HEK293 (cell line): ENCODE measurements around the gene EPHA2.

Experiments
- GLI4 ChIP-seq: fragments of 450-650 bp; formaldehyde crosslinking; IDR thresholded peaks from 2 replicates; pipeline ENCODE4 v1.5.1; 2016; ENCODE audit warnings: missing biosample characterization, missing genetic modification characterization
- HOXC10 ChIP-seq: sonication (generic); formaldehyde crosslinking; IDR thresholded peaks from 2 replicates; pipeline ENCODE4 v1.8.1; 2023; ENCODE audit warnings: mild to moderate bottlenecking, missing genetic modification reagents
- KLF17 ChIP-seq: fragments of 450-650 bp; formaldehyde crosslinking; IDR thresholded peaks from 2 replicates; pipeline ENCODE4 v1.5.1; 2016; ENCODE audit warnings: missing biosample characterization, missing genetic modification characterization
- KLF8 ChIP-seq: fragments of 450-650 bp; formaldehyde crosslinking; IDR thresholded peaks from 2 replicates; pipeline ENCODE4 v1.5.1; 2016; ENCODE audit warnings: missing biosample characterization, missing genetic modification characterization
- MYNN ChIP-seq: fragments of 450-650 bp; formaldehyde crosslinking; IDR thresholded peaks from 2 replicates; pipeline ENCODE4 v1.5.1; 2016; ENCODE audit warnings: missing biosample characterization, missing genetic modification characterization, borderline replicate concordance
- PATZ1 ChIP-seq: fragments of 450-650 bp; formaldehyde crosslinking; IDR thresholded peaks from 2 replicates; pipeline ENCODE4 v1.5.1; 2016; ENCODE audit warnings: missing biosample characterization, missing genetic modification characterization
- REST ChIP-seq: fragments of 450-650 bp; formaldehyde crosslinking; IDR thresholded peaks from 2 replicates; pipeline ENCODE4 v1.5.1; 2016; ENCODE audit warnings: missing biosample characterization, missing genetic modification characterization
- SCRT1 ChIP-seq: fragments of 450-650 bp; formaldehyde crosslinking; IDR thresholded peaks from 2 replicates; pipeline ENCODE4 v1.5.1; 2016; ENCODE audit warnings: missing biosample characterization, missing genetic modification characterization, borderline replicate concordance
- SETDB1 ChIP-seq: IDR thresholded peaks from one replicate; pipeline ENCODE4 v1.6.1; 2017; ENCODE audit warnings: mild to moderate bottlenecking, low read length, moderate library complexity, mixed read lengths; ENCODE audit not compliant: insufficient read length
- SP3 ChIP-seq: fragments of 450-650 bp; formaldehyde crosslinking; IDR thresholded peaks from 2 replicates; pipeline ENCODE4 v1.5.1; 2016; ENCODE audit warnings: missing biosample characterization, missing genetic modification characterization
- TCF7L2 ChIP-seq: IDR thresholded peaks from 2 replicates; pipeline ENCODE4 v1.6.1; 2011; ENCODE audit warnings: low read depth, mild to moderate bottlenecking, inconsistent platforms, low read length, moderate library complexity, borderline replicate concordance
- ZBTB20 ChIP-seq: fragments of 450-650 bp; formaldehyde crosslinking; IDR thresholded peaks from 2 replicates; pipeline ENCODE4 v1.5.1; 2016; ENCODE audit warnings: missing biosample characterization, missing genetic modification characterization
- ZBTB21 ChIP-seq: fragments of 450-650 bp; formaldehyde crosslinking; IDR thresholded peaks from 2 replicates; pipeline ENCODE4 v1.5.1; 2017; ENCODE audit warnings: missing biosample characterization, missing genetic modification characterization
- ZBTB48 ChIP-seq: fragments of 450-650 bp; formaldehyde crosslinking; IDR thresholded peaks from 2 replicates; pipeline ENCODE4 v1.5.1; 2016; ENCODE audit warnings: missing biosample characterization, missing genetic modification characterization
- ZIC2 ChIP-seq: fragments of 450-650 bp; formaldehyde crosslinking; IDR thresholded peaks from 2 replicates; pipeline ENCODE4 v1.5.1; 2016; ENCODE audit warnings: missing biosample characterization, missing genetic modification characterization
- ZNF112 ChIP-seq: fragments of 450-650 bp; formaldehyde crosslinking; IDR thresholded peaks from 2 replicates; pipeline ENCODE4 v1.5.0; 2017; ENCODE audit warnings: missing biosample characterization, missing genetic modification characterization
- ZNF132 ChIP-seq: fragments of 450-650 bp; formaldehyde crosslinking; IDR thresholded peaks from 2 replicates; pipeline ENCODE4 v1.5.1; 2017; ENCODE audit warnings: missing biosample characterization, missing genetic modification characterization, borderline replicate concordance
- ZNF169 ChIP-seq: fragments of 450-650 bp; formaldehyde crosslinking; IDR thresholded peaks from 2 replicates; pipeline ENCODE4 v1.5.1; 2016; ENCODE audit warnings: missing biosample characterization, missing genetic modification characterization
- ZNF174 ChIP-seq: fragments of 450-650 bp; formaldehyde crosslinking; IDR thresholded peaks from 2 replicates; pipeline ENCODE4 v1.5.0; 2017; ENCODE audit warnings: missing biosample characterization, mild to moderate bottlenecking, missing genetic modification characterization
- ZNF211 ChIP-seq: fragments of 450-650 bp; formaldehyde crosslinking; IDR thresholded peaks from 2 replicates; pipeline ENCODE4 v1.5.1; 2016; ENCODE audit warnings: low read depth, missing biosample characterization, missing genetic modification characterization
- ZNF24 ChIP-seq: fragments of 450-650 bp; formaldehyde crosslinking; IDR thresholded peaks from 2 replicates; pipeline ENCODE4 v1.5.1; 2016; ENCODE audit warnings: missing biosample characterization, missing genetic modification characterization
- ZNF26 ChIP-seq: fragments of 450-650 bp; formaldehyde crosslinking; IDR thresholded peaks from 2 replicates; pipeline ENCODE4 v1.5.1; 2016; ENCODE audit warnings: missing biosample characterization, missing genetic modification characterization
- ZNF354C ChIP-seq: fragments of 450-650 bp; formaldehyde crosslinking; IDR thresholded peaks from 2 replicates; pipeline ENCODE4 v1.5.1; 2016; ENCODE audit warnings: missing biosample characterization, missing genetic modification characterization, low read depth, borderline replicate concordance
- ZNF391 ChIP-seq: fragments of 450-650 bp; formaldehyde crosslinking; IDR thresholded peaks from 2 replicates; pipeline ENCODE4 v1.5.1; 2016; ENCODE audit warnings: low read depth, missing biosample characterization, missing genetic modification characterization, borderline replicate concordance
- ZNF473 ChIP-seq: fragments of 450-650 bp; formaldehyde crosslinking; IDR thresholded peaks from 2 replicates; pipeline ENCODE4 v1.5.1; 2017; ENCODE audit warnings: missing biosample characterization, missing genetic modification characterization
- ZNF501 ChIP-seq: fragments of 450-650 bp; formaldehyde crosslinking; IDR thresholded peaks from 2 replicates; pipeline ENCODE4 v1.5.1; 2016; ENCODE audit warnings: missing biosample characterization, missing genetic modification characterization
- ZNF560 ChIP-seq: fragments of 450-650 bp; formaldehyde crosslinking; IDR thresholded peaks from 2 replicates; pipeline ENCODE4 v1.5.1; 2017; ENCODE audit warnings: missing biosample characterization, missing genetic modification characterization, borderline replicate concordance
- ZNF585B ChIP-seq: fragments of 450-650 bp; formaldehyde crosslinking; IDR thresholded peaks from 2 replicates; pipeline ENCODE4 v1.5.1; 2016; ENCODE audit warnings: missing biosample characterization, missing genetic modification characterization
- ZNF654 ChIP-seq: fragments of 450-650 bp; formaldehyde crosslinking; IDR thresholded peaks from 2 replicates; pipeline ENCODE4 v1.5.1; 2016; ENCODE audit warnings: low read depth, missing biosample characterization, missing genetic modification characterization
- ZNF664 ChIP-seq: fragments of 450-650 bp; formaldehyde crosslinking; IDR thresholded peaks from 2 replicates; pipeline ENCODE4 v1.5.1; 2016; ENCODE audit warnings: missing biosample characterization, missing genetic modification characterization
- ZNF747 ChIP-seq: fragments of 450-650 bp; formaldehyde crosslinking; IDR thresholded peaks from 2 replicates; pipeline ENCODE4 v1.5.1; 2016; ENCODE audit warnings: missing biosample characterization, missing genetic modification characterization
- ZNF791 ChIP-seq: fragments of 450-650 bp; formaldehyde crosslinking; IDR thresholded peaks from 2 replicates; pipeline ENCODE4 v1.5.1; 2016; ENCODE audit warnings: missing biosample characterization, missing genetic modification characterization

Gene EPHA2

GRCh38 chr1:16144325-16145029 is 11.4 kb downstream of the EPHA2 start (continued):
- no peak for TF ChIP-seq ZNF26
- no peak for TF ChIP-seq MYNN
- TF ChIP-seq ZNF560: no peak
- TF ChIP-seq ZIC2 (tag by site-specific recombination): peak; percentile 88
- no peak for TF ChIP-seq SETDB1
- no peak for TF ChIP-seq REST (tag by site-specific recombination)
- 0 out of 2 replicates have a peak, but pooled peaks have one; percentile 10 for TF ChIP-seq KLF17 (tag by site-specific recombination)
- no peak for TF ChIP-seq ZNF174 (tag by site-specific recombination)
- TF ChIP-seq KLF8 (tag by site-specific recombination): 0 out of 2 replicates have a peak, but pooled peaks have one; percentile 25
- TF ChIP-seq ZNF791 (tag by site-specific recombination): no peak
- TF ChIP-seq ZNF654 (tag by site-specific recombination): no peak
- TF ChIP-seq ZNF391 (tag by site-specific recombination): no peak
- TF ChIP-seq ZNF473: no peak
- TF ChIP-seq ZBTB48 (tag by site-specific recombination): no peak
- 0 out of 2 replicates have a peak, but pooled peaks have one; percentile 51 for TF ChIP-seq ZNF24 (tag by site-specific recombination)
- no peak for TF ChIP-seq HOXC10 (CRISPR knock-in tag)
- no peak for TF ChIP-seq ZNF169 (tag by site-specific recombination)
- no peak for TF ChIP-seq ZNF664 (tag by site-specific recombination)
- no peak for TF ChIP-seq TCF7L2
- 0 out of 2 replicates have a peak, but pooled peaks have one; percentile 31 for TF ChIP-seq GLI4 (tag by site-specific recombination)
- no peak for TF ChIP-seq ZNF354C (tag by site-specific recombination)
- TF ChIP-seq ZBTB20 (tag by site-specific recombination): no peak
- 0 out of 2 replicates have a peak, but pooled peaks have one; percentile 16 for TF ChIP-seq SCRT1 (tag by site-specific recombination)
- no peak for TF ChIP-seq ZNF132 (tag by site-specific recombination)
- TF ChIP-seq ZNF585B (tag by site-specific recombination): no peak
- no peak for TF ChIP-seq ZNF211
- TF ChIP-seq ZNF112 (tag by site-specific recombination): no peak
- TF ChIP-seq PATZ1 (tag by site-specific recombination): no peak
- TF ChIP-seq ZNF501 (tag by site-specific recombination): no peak
- TF ChIP-seq ZNF747: no peak
- no peak for TF ChIP-seq ZBTB21
- TF ChIP-seq SP3: no peak
